ENCODE data around the gene AMOTL2. TPM values are rescaled to one million over a fixed set of nuclear protein-coding genes. Genes with fewer than 3 reads are reported as not detected.

Gene AMOTL2
- polyA plus RNA-seq, 3 donors = 13.8 to 174 (median 45.0) TPM

- no peak overlapping the region for H3K27ac ChIP-seq (ENCODE audit: low read depth, low read length)
- WGBS, 3 donors = 42 to 77% (median 60%) methylated on average over 6 of the region's 6 CpGs
Observed at GRCh38 chr3:134314588-134315285, 59.5 kb downstream of the AMOTL2 start.

GRCh38 chr3:134313847-134314587 lies 60.2 kb downstream of the AMOTL2 start:
- peak overlapping the region; percentile 19 for H3K27ac ChIP-seq (ENCODE audit: low read depth, low read length)
- WGBS, 3 donors = 63 to 71% (median 63%) methylated on average over 11 of the region's 11 CpGs

GRCh38 chr3:134312873-134313846 lies 61.1 kb downstream of the AMOTL2 start:
- WGBS, 3 donors = 9 to 26% (median 12%) methylated on average over 60 to 74 of the region's 74 CpGs
- peak overlapping the region; percentile 43 for H3K27ac ChIP-seq (ENCODE audit: low read depth, low read length)

GRCh38 chr3:134312072-134312872 lies 62.0 kb downstream of the AMOTL2 start:
- H3K27ac ChIP-seq (ENCODE audit: low read depth, low read length) = peak overlapping the region; percentile 55
- 56 to 72% (median 61%) methylated on average over 28 of the region's 28 CpGs for WGBS, 3 donors

GRCh38 chr3:134311693-134312071 lies 62.6 kb downstream of the AMOTL2 start:
- 71 to 86% (median 82%) methylated on average over 5 of the region's 5 CpGs for WGBS, 3 donors
- no peak overlapping the region for H3K27ac ChIP-seq (ENCODE audit: low read depth, low read length)

- WGBS, 3 donors = 65 to 74% (median 65%) methylated on average over 2 of the region's 2 CpGs
- H3K27ac ChIP-seq (ENCODE audit: low read depth, low read length) = no peak overlapping the region
Observed at GRCh38 chr3:134311265-134311664, 63.0 kb downstream of the AMOTL2 start.

- WGBS, 3 donors = 60 to 76% (median 67%) methylated on average over 9 of the region's 9 CpGs
- no peak overlapping the region for H3K27ac ChIP-seq (ENCODE audit: low read depth, low read length)
Observed at GRCh38 chr3:134309987-134310700, 64.1 kb downstream of the AMOTL2 start.

GRCh38 chr3:134308350-134308891 lies 65.8 kb downstream of the AMOTL2 start:
- H3K27ac ChIP-seq (ENCODE audit: low read depth, low read length) = no peak overlapping the region
- 6 to 12% (median 6%) methylated on average over 11 of the region's 11 CpGs for WGBS, 3 donors

- H3K27ac ChIP-seq (ENCODE audit: low read depth, low read length) = no peak overlapping the region
- WGBS, 3 donors = 49 to 69% (median 50%) methylated on average over 2 of the region's 2 CpGs
Observed at GRCh38 chr3:134307425-134307824, 66.8 kb downstream of the AMOTL2 start.

- no peak overlapping the region for H3K27ac ChIP-seq (ENCODE audit: low read depth, low read length)
- 69 to 70% (median 69%) methylated on average over 7 of the region's 7 CpGs for WGBS, 3 donors
Observed at GRCh38 chr3:134306320-134306719, 67.9 kb downstream of the AMOTL2 start.

Other genes starting within 250 kb of the AMOTL2 start
- gene RYK, start 123.6 kb downstream of the AMOTL2 start, polyA plus RNA-seq = 10 to 100 TPM; 16.0 to 44.3 (median 26.2) TPM
- gene ANAPC13, start 111.5 kb upstream of the AMOTL2 start, polyA plus RNA-seq = 100 to 1,000 TPM in 1 of 3 donors, 10 to 100 TPM in 2; 34.3 to 102 (median 59.0) TPM
- gene CEP63, start 111.6 kb upstream of the AMOTL2 start, polyA plus RNA-seq = 10 to 100 TPM; 13.3 to 27.4 (median 21.4) TPM